ENCODE measurements around the gene UPF1.

GRCh38 chr19:18894254-18895037, 62.7 kb downstream of the UPF1 start:
- TF ChIP-seq ELF4 (IDR thresholded peaks at IDR 0.05) = no peak
- TF ChIP-seq ARNT (IDR thresholded peaks at IDR 0.05) = no peak
- TF ChIP-seq TARDBP (IDR thresholded peaks at IDR 0.05) = no peak
- TF ChIP-seq FOXA1 (IDR thresholded peaks at IDR 0.05) = no peak
- no peak for TF ChIP-seq SUZ12 (IDR thresholded peaks at IDR 0.05)
- no peak for TF ChIP-seq SP1 (IDR thresholded peaks at IDR 0.05)
- no peak for TF ChIP-seq CTBP1 (IDR thresholded peaks at IDR 0.05; ENCODE audit: borderline replicate concordance)
- no peak for TF ChIP-seq BHLHE40 (IDR thresholded peaks at IDR 0.05; ENCODE audit: borderline replicate concordance)
- TF ChIP-seq NFRKB (IDR thresholded peaks at IDR 0.05) = no peak
- TF ChIP-seq FOXM1 (IDR thresholded peaks at IDR 0.05; ENCODE audit: borderline replicate concordance) = no peak
- TF ChIP-seq LEF1 (IDR thresholded peaks at IDR 0.05; ENCODE audit: borderline replicate concordance) = no peak
- TF ChIP-seq FOXK2 (IDR thresholded peaks at IDR 0.05) = no peak
- no peak for TF ChIP-seq PKNOX1 (IDR thresholded peaks at IDR 0.05)
